ENCODE data around the gene KLC4. TPM values are rescaled to one million over a fixed set of nuclear protein-coding genes. Genes with fewer than 3 reads are reported as not detected.

The KLC4 gene
- total RNA-seq, 1 donor from 2014 or later, result 32.0 TPM

- ATAC-seq, result no peak
- H3K9me3 ChIP-seq, result no peaks in the 10 kb centered on the region
- no peaks in the 10 kb centered on the region for H3K27me3 ChIP-seq
- H3K27ac ChIP-seq, result peak overlapping the region; percentile 86
- H3K36me3 ChIP-seq, result no peaks in the 10 kb centered on the region
- H3K4me3 ChIP-seq, result no peak overlapping the region
- DNase-seq, result no peak
- no peak for TF ChIP-seq CTCF (IDR thresholded peaks at IDR 0.05)
- intact Hi-C loops (cut with DNase I), result no loop called here
- peaks cover 44% of the 10 kb centered on the region for H3K4me1 ChIP-seq
These were observed 32.1 kb downstream of the KLC4 start for GRCh38 chr6:43091436-43091991.

- TF ChIP-seq CTCF (IDR thresholded peaks at IDR 0.05), result no peak
- H3K36me3 ChIP-seq, result no peaks in the 10 kb centered on the region
- no peak for ATAC-seq
- DNase-seq, result no peak
- H3K4me1 ChIP-seq, result peaks cover 53% of the 10 kb centered on the region
- H3K4me3 ChIP-seq, result no peak overlapping the region
- intact Hi-C loops (cut with DNase I), result no loop called here
- no peak overlapping the region for H3K27ac ChIP-seq
- no peaks in the 10 kb centered on the region for H3K27me3 ChIP-seq
- no peaks in the 10 kb centered on the region for H3K9me3 ChIP-seq
These were observed 33.2 kb downstream of the KLC4 start for GRCh38 chr6:43092635-43093034.

- H3K4me3 ChIP-seq, result peak overlapping the region; percentile 35
- intact Hi-C loops (cut with DNase I), result no loop called here
- no peaks in the 10 kb centered on the region for H3K36me3 ChIP-seq
- H3K27me3 ChIP-seq, result no peaks in the 10 kb centered on the region
- peak overlapping the region; percentile 60 for H3K27ac ChIP-seq
- no peaks in the 10 kb centered on the region for H3K9me3 ChIP-seq
- ATAC-seq (peak; percentile 50), DNase-seq (no peak)
- TF ChIP-seq CTCF (IDR thresholded peaks at IDR 0.05), result no peak
- peaks cover 56% of the 10 kb centered on the region for H3K4me1 ChIP-seq
These were observed 34.2 kb downstream of the KLC4 start for GRCh38 chr6:43093436-43094289.

- Histone ChIP-seq H3K4me3 (peak overlapping the region; percentile 29), H3K27me3 (no peaks in the 10 kb centered on the region), H3K27ac (peak overlapping the region; percentile 77), H3K9me3 (no peaks in the 10 kb centered on the region), H3K36me3 (no peaks in the 10 kb centered on the region), H3K4me1 (peaks cover 53% of the 10 kb centered on the region)
- TF ChIP-seq CTCF (IDR thresholded peaks at IDR 0.05), result no peak
- intact Hi-C loops (cut with DNase I), result no loop called here
- ATAC-seq, result no peak
- DNase-seq, result no peak
These were observed 36.5 kb downstream of the KLC4 start for GRCh38 chr6:43095939-43096338.

- Histone ChIP-seq H3K9me3 (no peaks in the 10 kb centered on the region), H3K4me3 (peak overlapping the region; percentile 29), H3K36me3 (no peaks in the 10 kb centered on the region), H3K27ac (peak overlapping the region; percentile 77), H3K27me3 (no peaks in the 10 kb centered on the region), H3K4me1 (peaks cover 46% of the 10 kb centered on the region)
- DNase-seq (peak; percentile 79), ATAC-seq (peak; percentile 88)
- TF ChIP-seq CTCF (IDR thresholded peaks at IDR 0.05), result no peak
- intact Hi-C loops (cut with DNase I), result no loop called here
These were observed 37.1 kb downstream of the KLC4 start for GRCh38 chr6:43096451-43097097.
